ENCODE measurements around the gene ATP6V1B1. TPM values are rescaled to one million over a fixed set of nuclear protein-coding genes. Genes with fewer than 3 reads are reported as not detected.

Gene ATP6V1B1
- total RNA-seq, 2 donors from 2014 or later, result 1.4 to 4.4 TPM

- no peak overlapping the region for H3K27ac ChIP-seq
- H3K4me1 ChIP-seq (ENCODE audit: control insufficient read depth in 1 of 2, low read depth in 2 of 2), result peaks cover 5 to 27% of the 10 kb centered on the region in 2 donors
- peaks cover 36% of the 10 kb centered on the region for H3K36me3 ChIP-seq
- no peak for TF ChIP-seq CTCF (IDR thresholded peaks at IDR 0.05)
- ATAC-seq (ENCODE audit: insufficient number of reproducible peaks, low FRiP score, low read depth) (no peak), DNase-seq (ENCODE audit: low spot score) (no peak)
- H3K27me3 ChIP-seq (replicated peaks; ENCODE audit: insufficient read depth), result no peaks in the 10 kb centered on the region
- H3K4me3 ChIP-seq, result no peak overlapping the region
- no peaks in the 10 kb centered on the region for H3K9me3 ChIP-seq
These were observed 52.5 kb downstream of the ATP6V1B1 start for GRCh38 chr2:70988151-70988550.

- Histone ChIP-seq H3K36me3 (peaks cover 36% of the 10 kb centered on the region), H3K4me3 (no peak overlapping the region), H3K27me3 (replicated peaks; ENCODE audit: insufficient read depth) (no peaks in the 10 kb centered on the region), H3K9me3 (no peaks in the 10 kb centered on the region), H3K27ac (no peak overlapping the region), H3K4me1 (ENCODE audit: control insufficient read depth in 1 of 2, low read depth in 2 of 2) (peaks cover 13 to 36% of the 10 kb centered on the region in 2 donors)
- no peak for TF ChIP-seq CTCF (IDR thresholded peaks at IDR 0.05)
- DNase-seq (ENCODE audit: low spot score), result no peak
- no peak for ATAC-seq (ENCODE audit: insufficient number of reproducible peaks, low FRiP score, low read depth)
These were observed 53.3 kb downstream of the ATP6V1B1 start for GRCh38 chr2:70988726-70989648.

DNA sequence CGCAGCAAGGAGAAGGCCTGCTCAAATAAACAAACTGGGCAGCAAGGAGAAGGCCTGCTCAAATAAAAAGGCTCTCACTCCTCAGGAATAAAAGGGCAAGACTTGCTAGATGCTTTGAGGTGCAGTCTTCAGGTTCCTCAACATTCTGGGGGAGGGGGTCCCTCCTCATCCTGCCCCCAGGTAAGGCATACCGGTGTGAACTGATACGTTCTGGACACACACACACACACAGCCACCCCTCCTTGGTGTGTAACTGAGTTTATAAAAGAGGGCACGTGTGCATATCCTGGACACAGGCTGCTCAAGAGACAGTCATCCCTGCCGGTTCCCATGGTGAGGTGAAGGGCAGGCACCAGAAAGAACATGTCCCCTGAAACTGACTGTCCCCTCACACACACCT is 54.5 kb downstream of the ATP6V1B1 start:
- no peaks in the 10 kb centered on the region for H3K9me3 ChIP-seq
- no peak overlapping the region for H3K4me3 ChIP-seq
- H3K36me3 ChIP-seq, result peaks cover 36% of the 10 kb centered on the region
- DNase-seq (ENCODE audit: low spot score), result no peak
- no peaks in the 10 kb centered on the region for H3K27me3 ChIP-seq (replicated peaks; ENCODE audit: insufficient read depth)
- H3K27ac ChIP-seq, result no peak overlapping the region
- no peak for ATAC-seq (ENCODE audit: insufficient number of reproducible peaks, low FRiP score, low read depth)
- no peak for TF ChIP-seq CTCF (IDR thresholded peaks at IDR 0.05)
- peaks cover 13 to 38% of the 10 kb centered on the region in 2 donors for H3K4me1 ChIP-seq (ENCODE audit: control insufficient read depth in 1 of 2, low read depth in 2 of 2)

DNA sequence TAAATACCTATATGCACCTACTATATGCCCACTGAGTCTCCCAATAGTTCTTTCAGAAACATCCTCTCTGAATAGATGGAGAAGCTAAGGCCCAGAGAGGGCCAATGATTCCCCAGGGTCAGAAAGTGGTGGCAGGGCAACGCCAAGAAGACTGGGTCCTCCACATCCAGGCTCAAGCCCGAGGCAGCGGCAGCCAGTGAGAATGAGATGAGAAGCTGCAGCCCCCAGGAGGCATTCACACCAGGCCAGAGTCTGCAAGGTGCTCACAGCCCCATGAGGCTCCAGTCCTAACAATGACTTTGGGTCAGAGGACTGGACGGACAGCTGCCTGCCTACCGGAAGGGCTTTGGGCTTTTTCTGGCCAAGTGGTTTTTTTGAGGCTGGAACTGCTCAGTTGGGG is 55.4 kb downstream of the ATP6V1B1 start:
- DNase-seq (ENCODE audit: low spot score) (no peak), ATAC-seq (ENCODE audit: insufficient number of reproducible peaks, low FRiP score, low read depth) (no peak)
- Histone ChIP-seq H3K9me3 (no peaks in the 10 kb centered on the region), H3K36me3 (peaks cover 36% of the 10 kb centered on the region), H3K27me3 (replicated peaks; ENCODE audit: insufficient read depth) (no peaks in the 10 kb centered on the region), H3K4me3 (no peak overlapping the region), H3K4me1 (ENCODE audit: control insufficient read depth in 1 of 2, low read depth in 2 of 2) (peaks cover 13 to 46% of the 10 kb centered on the region in 2 donors), H3K27ac (no peak overlapping the region)
- no peak for TF ChIP-seq CTCF (IDR thresholded peaks at IDR 0.05)

DNA sequence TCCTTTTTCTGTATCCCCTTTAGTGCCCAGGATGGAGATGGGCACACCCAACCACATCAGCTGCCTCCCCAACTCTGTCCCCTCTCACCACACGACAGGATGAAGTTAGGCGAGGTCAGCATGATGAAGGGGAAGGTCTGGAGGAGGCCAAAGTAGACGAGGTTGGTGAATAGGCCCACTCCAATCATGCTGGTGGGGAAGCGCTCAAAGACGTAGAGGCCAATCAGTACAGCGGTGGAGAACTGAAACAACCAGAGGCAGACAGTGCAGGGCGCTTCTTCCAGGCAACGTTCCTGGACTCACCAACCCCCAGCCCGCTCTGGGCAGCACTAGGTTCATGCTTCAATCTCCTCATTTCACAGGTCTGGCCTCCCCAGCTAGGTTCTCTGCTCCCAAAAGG is 56.0 kb downstream of the ATP6V1B1 start:
- peaks cover 32% of the 10 kb centered on the region for H3K36me3 ChIP-seq
- H3K27me3 ChIP-seq (replicated peaks; ENCODE audit: insufficient read depth), result no peaks in the 10 kb centered on the region
- no peaks in the 10 kb centered on the region for H3K9me3 ChIP-seq
- H3K4me1 ChIP-seq (ENCODE audit: control insufficient read depth in 1 of 2, low read depth in 2 of 2), result peaks cover 13 to 46% of the 10 kb centered on the region in 2 donors
- no peak for TF ChIP-seq CTCF (IDR thresholded peaks at IDR 0.05)
- H3K27ac ChIP-seq, result no peak overlapping the region
- DNase-seq (ENCODE audit: low spot score) (no peak), ATAC-seq (ENCODE audit: insufficient number of reproducible peaks, low FRiP score, low read depth) (no peak)
- no peak overlapping the region for H3K4me3 ChIP-seq
